ENCODE results near the gene RNF125.

DNA sequence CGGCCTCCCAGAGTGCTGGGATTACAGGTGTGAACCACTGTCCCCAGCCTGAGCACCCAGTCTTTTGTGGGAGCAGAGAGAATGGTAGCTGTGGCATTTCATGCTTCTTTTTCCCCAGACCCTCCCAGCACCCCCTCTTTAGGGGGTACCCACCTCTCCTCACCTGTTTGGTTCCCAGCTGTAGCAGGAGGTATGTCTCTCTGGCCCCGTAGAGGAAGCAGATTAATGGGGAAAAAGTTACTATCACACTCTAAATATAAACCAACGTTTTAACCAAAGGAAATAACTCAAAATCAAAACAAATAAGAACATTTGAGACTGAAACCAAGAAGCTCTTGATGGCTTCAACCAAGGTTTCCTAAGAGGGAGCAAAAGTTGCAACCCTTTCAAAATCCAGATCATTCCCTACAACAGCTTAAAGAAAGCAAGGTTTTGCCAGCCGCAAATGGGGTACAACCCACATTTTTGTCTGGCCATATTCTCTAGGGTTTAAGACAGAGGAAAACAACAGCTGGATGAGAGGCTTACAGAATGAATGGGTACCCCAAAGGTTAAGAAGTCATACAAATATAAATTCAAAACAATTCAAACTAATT, 8.0 kb downstream of the RNF125 start:
- TF ChIP-seq, protein P1, sequence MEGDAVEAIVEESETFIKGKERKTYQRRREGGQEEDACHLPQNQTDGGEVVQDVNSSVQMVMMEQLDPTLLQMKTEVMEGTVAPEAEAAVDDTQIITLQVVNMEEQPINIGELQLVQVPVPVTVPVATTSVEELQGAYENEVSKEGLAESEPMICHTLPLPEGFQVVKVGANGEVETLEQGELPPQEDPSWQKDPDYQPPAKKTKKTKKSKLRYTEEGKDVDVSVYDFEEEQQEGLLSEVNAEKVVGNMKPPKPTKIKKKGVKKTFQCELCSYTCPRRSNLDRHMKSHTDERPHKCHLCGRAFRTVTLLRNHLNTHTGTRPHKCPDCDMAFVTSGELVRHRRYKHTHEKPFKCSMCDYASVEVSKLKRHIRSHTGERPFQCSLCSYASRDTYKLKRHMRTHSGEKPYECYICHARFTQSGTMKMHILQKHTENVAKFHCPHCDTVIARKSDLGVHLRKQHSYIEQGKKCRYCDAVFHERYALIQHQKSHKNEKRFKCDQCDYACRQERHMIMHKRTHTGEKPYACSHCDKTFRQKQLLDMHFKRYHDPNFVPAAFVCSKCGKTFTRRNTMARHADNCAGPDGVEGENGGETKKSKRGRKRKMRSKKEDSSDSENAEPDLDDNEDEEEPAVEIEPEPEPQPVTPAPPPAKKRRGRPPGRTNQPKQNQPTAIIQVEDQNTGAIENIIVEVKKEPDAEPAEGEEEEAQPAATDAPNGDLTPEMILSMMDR (IDR thresholded peaks at IDR 0.05 in 8 of 11, conservative IDR thresholded peaks at IDR 0.05 in 3 of 11): no peak
- no peak for TF ChIP-seq POLR2A (IDR thresholded peaks at IDR 0.05)
